HG02884 (cell line): ENCODE results near the gene HERPUD2.
A peak's percentile ranks its signal among the peaks of the same experiment; 100 is the strongest.

ENCODE experiments used
- ATAC-seq: cut with Tn5 transposase; IDR thresholded peaks from one replicate; pipeline ENCODE4 v1.9.1; 2021; ENCODE audit warnings: mild to moderate bottlenecking, moderate library complexity; ENCODE audit not compliant: unreplicated experiment

The HERPUD2 gene, protein sequence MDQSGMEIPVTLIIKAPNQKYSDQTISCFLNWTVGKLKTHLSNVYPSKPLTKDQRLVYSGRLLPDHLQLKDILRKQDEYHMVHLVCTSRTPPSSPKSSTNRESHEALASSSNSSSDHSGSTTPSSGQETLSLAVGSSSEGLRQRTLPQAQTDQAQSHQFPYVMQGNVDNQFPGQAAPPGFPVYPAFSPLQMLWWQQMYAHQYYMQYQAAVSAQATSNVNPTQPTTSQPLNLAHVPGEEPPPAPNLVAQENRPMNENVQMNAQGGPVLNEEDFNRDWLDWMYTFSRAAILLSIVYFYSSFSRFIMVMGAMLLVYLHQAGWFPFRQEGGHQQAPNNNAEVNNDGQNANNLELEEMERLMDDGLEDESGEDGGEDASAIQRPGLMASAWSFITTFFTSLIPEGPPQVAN

DNA sequence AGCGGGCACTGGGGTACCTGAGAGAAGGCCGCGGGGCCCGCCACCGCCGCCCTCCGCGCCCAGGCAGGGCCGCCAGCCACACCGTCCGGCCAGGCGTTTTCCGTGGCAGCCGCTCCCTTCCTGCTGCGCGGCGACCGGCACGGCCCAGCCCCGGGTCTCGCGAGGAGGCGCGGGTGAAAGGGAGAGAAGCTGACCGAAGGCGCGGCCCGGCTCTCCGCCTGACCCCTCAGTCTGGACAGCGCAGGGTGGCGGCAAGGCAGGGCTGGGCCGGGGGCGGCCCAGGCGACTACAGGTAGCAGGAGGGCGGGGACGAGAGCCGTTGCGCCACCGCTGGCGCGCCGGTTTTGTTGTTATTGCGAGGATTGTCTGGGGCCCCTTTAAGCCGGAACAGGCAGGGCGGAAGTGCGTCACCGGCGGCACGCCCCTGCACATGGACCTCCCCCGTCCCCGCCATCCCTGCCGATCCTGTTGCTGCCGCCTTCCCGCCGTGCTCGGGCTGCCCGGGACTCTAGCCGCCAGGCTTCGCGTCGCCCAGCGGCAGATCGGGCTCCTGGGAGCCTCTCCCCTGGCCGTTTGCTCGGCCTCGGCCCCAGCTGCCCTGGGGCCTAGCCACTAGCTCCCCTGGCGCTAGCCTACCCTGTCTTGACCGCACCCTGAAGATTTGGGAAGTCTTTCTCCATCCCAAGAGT lies at the start of gene HERPUD2:
Gene HERPUD2, minus strand, starts transcription at position 352 of the 689 bp plus-strand sequence. CDS start 805 bp downstream, outside the sequence.
- ATAC-seq, result peak; percentile 92

GRCh38 chr7:35738889-35739288 lies 44.0 kb upstream of the HERPUD2 start:
- no peak for ATAC-seq

GRCh38 chr7:35736725-35737124 lies 41.8 kb upstream of the HERPUD2 start:
- no peak for ATAC-seq

DNA sequence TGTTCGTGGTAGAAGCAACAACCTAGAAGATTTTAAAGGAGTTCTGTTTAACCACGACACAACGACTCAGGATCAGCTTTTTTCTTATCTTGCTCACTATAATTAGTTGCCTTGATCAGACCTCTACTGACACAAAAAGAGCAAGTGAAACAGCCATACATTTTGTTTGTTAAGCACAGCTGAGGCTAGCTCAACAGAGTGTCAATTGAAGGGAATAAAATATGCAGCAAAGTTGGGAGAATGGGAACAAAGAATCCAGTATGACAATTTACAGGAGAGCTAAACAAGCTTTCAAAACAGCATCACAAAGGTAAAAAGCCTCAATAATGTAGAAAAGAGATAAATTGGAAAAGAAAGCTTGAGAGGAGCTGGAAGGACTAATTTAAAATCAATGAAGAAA lies 40.5 kb upstream of the HERPUD2 start:
- ATAC-seq, result no peak

GRCh38 chr7:35734001-35734483 lies 39.1 kb upstream of the HERPUD2 start:
- ATAC-seq, result no peak

GRCh38 chr7:35731349-35731748 lies 36.4 kb upstream of the HERPUD2 start:
- ATAC-seq, result no peak

- ATAC-seq, result peak; percentile 51
Measured at GRCh38 chr7:35729061-35729783, 34.3 kb upstream of the HERPUD2 start.

DNA sequence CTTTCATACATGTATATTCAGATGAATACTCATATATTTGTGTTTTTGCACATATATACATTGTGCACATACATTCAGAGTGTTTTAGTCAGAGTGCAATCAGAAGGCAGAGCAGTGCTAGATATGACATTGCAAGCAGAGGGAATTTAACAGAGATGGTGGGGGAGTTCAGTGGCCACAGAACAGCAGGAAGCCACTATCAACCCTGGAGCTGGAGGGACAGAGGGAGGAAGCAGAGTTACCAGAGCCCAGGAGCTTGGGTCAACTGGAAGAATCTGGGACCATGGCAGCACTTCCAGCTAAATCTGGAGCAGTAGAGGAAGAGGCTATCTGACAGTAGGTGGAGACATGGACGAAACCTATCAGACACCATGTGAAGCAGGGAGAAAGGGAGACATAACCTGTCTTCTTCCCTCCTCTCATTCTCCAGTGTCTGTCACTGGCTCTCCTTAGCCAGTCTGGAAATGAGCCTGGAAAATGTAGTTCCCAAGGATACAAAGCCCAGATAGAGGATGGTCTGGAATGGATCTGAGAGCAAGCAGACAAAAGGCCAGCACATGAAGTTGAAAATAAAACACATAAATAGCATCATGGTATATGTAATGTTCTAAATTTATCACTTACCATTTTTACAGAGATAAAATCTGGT lies 33.6 kb upstream of the HERPUD2 start:
- no peak for ATAC-seq

- ATAC-seq, result no peak
Measured at GRCh38 chr7:35727571-35727970, 32.6 kb upstream of the HERPUD2 start.

GRCh38 chr7:35726654-35727053 lies 31.7 kb upstream of the HERPUD2 start:
- no peak for ATAC-seq

GRCh38 chr7:35725280-35725680 lies 30.3 kb upstream of the HERPUD2 start:
- peak; percentile 35 for ATAC-seq

DNA sequence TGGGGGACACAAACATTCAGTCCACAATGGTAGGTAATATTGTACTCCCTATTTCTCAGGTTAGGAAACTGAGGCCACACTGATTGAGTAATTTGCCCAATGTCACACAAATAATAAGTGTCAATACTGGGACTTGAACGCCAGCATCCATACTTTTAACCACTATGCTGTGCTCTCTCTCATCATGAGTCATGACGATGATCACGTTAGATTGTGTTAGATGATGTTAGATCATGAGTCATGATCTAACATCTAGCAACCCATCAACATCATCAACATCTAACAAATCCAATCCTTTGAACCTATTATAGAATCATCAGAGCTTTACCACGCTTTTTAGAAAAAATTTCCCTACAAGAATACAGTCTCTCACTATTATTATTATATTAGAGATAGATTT lies 28.1 kb upstream of the HERPUD2 start:
- no peak for ATAC-seq

DNA sequence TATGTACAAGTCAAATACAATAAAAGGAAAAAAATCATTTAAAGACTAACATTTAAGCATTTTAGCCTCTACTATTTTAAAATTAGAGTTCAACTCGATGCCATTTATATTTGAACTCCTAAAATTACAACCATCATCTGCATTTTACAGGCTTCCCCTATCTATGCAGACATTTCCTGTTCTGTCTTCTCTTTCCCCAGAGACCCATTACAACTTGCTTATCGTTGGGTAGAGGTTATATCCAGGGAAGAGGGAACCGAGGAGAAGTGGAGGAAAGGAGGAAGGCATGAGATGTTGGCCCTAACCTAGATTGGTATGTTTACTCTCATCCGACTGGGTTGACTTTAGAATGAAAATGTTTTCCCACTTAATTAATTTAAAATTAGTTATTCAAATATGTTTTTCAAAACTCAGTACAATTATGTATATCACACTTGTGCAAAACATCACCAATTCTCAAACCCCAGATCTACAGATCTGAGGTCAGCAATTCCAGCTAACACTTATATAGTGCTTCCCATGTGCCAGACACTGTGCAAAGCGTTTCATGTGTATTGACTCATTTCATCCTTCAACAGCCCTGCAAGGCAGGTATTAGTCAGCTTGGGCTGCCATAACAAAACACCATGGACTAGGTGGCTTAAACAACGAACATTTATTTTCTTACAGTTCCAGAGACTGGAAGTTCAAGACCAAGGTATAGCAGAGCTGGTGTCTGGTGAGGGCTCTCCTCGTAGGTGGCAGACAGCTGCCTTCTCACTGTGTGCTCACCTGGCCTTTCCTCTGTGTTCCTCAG lies 27.3 kb upstream of the HERPUD2 start:
- ATAC-seq, result no peak

- ATAC-seq, result no peak
Measured at GRCh38 chr7:35721288-35721687, 26.4 kb upstream of the HERPUD2 start.

DNA sequence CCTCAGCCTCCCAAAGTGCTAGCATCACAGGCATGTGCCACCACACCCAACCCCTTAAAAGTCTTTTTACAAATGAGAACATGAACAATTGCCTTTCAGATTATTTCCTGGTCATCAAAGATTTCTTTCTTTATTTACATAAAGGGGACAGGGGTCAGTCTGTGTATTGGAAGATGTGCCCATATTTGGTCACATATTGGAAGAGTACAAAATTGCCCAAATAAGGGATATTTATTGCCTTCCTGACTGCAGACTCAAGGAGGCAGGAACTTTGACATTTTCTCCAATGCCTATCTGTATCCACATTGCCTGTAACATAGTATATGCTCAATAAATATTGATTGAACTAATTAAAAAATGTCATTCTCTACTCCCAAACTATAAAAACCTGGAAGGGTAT lies 25.9 kb upstream of the HERPUD2 start:
- no peak for ATAC-seq

DNA sequence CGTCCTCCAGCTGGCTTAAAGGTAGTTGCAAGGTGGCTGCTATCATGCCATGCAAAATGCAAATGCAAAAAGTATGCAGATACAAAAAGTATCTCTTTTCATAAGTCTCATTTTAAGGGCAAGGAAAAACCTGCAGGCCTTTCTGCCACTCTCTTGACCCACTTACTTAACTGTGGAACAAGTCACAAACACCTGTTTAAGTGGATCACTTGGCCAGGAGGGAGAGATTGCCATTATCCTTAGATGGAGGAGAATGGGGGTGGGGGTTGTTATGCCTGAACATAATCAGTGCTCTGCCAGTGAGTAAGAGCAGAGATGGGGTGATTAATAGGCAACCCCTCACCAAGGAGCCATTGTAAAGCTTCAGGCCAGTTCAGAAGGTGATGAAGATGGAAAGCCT lies 25.1 kb upstream of the HERPUD2 start:
- ATAC-seq, result no peak

DNA sequence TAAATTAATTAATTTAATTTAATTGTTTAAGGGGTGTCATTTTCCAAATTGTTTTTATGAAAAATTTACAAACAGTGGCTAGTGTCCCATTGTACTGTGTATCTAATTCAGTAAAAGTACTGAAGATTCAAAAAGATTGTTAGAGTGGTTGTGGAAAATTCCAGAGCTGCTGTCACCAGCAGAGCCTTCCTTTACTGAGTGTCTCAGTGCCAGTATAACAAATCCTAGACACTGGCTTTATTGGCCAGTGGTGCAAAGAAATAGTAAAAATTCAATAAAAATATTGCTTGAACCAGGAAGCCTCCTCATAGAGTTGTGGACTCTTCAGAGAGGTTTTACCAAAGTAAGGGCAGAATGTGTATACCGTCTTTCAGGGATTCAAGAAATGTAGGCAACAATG lies 23.1 kb upstream of the HERPUD2 start:
- no peak for ATAC-seq

- no peak for ATAC-seq
Measured at GRCh38 chr7:35717516-35717915, 22.6 kb upstream of the HERPUD2 start.

DNA sequence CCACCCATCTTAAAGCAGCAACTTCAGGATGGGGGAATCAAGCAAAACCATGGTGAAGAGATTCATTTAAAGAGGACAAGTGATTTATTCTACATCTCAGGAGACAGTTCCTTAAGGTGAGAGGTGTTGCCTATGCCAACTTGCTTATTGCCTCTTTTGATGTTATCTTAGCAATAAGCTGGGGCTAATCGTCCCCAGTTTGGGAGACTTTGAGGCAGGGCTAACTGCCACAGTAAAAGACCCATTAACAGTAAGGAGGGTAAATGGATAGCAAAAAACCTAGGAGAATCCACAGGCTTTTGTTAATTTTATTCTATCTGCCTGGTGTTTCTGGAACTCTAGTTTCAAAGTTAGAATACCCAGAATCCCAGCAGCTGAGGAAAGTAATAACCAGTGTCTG lies 22.1 kb upstream of the HERPUD2 start:
- no peak for ATAC-seq
